Astrocyte of the hippocampus (primary cell): ENCODE data around the gene SETMAR.
A peak's percentile ranks its signal among the peaks of the same experiment; 100 is the strongest.
"Not testable (repeated sequence)": the region's sequence is repeated elsewhere in the genome, so short reads cannot be mapped to it uniquely, and the experiment has no call there.

Source experiments
- DNase-seq: peaks from one replicate; pipeline ENCODE4 v3.0.0; 2011; ENCODE audit warnings: low read depth, low spot score

SETMAR gene

DNA sequence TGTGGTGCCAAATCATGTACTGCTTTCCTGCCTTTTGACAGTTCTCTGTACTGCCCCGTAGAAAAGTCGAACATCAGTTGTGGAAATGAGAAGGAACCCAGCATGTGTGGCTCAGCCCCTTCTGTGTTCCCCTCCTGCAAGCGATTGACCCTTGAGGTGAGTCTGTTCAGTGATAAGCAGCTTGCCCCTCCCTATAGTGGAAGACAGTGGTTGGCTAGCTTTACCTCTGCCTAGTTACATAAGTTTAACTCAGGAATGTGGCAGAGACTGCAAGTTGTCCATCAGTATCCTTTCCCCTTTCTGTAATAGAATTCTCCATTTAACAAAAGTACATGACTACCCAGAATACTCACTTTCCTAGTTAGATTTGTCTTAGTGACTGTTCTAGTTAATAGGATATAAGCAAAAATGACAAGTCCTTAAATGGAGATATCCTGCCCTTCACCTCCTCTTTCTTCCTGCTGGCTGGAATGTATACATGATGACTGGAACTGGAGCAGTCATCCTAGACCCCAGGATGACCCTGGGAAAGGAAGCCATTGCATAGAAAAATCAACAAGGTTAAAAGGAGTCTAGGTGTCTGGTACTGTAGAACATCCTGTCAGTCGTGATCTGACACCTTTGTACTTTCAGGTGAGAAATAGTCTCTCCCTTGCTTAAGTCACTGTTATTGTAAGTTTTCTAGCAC, 10.6 kb downstream of the SETMAR start:
- DNase-seq: no peak

DNA sequence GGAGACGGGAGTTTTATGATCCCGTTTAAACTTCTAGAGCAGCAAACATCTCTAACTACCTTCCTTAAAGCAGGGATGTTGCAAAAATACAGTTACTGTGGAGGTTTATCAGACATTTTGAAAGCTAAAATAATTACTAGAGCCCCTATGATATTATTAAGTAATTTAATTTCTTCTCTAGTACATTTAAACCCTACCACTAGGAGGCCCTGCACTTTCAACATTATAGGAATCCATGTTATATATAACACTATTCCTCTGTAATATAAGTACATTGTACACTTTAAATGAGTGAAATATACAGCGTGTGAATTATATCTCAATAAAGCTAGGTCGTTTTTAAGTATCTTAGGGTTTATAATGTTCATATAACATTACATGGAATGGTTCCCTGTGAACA, 11.5 kb downstream of the SETMAR start:
- no peak for DNase-seq

DNA sequence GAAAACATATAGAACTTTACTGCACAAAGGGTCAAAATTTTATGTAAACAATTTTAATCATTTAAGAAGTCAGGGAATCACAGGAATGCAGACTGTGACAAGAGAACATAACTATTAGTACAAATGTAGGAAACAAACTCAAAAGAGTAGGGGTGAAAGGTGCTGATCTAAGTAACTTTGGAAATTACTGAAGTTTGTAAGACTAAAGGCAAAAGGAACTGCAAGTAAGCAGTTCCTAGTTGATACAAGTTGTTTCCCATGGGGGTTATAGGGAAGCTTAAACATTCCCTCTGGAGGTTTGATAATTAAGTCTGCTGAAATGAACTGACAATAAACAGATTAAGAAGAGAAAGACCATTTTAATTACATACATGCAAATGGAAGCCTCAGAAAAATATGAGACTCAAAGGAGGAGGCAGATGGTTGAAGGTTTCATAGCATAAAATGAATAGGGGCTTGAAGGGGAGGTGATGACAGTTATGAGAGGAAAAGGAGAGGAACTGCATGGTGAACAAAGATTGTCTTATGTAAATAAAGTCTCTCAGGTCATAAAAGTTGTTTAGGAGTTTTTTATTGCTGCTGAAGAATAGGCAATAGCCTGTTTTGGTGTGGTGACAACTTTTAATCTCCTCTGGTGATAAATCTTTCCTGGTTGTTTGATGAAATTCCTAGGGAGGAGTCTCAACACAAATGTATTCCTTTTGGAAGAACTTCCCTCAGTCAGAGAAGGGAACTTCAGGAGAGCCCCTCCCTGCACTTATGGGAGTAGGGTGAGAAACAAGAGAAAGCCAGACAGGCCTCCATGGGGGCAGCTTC, 17.1 kb downstream of the SETMAR start:
- no peak for DNase-seq

DNA sequence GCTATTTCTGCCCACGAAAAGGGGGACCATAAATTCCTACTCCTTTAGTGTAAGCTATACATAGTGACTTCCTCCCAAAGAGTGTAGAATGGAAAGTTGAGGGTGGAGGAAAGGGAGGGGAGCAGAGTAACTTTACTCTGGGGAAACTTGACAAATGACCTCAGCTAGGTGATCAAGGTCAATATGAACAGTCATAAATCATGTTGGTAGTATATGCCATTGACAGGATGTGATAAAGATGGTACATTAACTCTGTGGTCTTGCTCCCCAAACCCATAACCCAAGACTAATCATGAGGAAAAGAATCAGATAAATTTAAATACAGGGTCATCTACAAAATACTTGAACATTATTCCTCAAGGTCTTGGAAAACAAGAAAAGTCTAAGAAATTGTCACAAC, 18.6 kb downstream of the SETMAR start:
- DNase-seq: no peak

DNA sequence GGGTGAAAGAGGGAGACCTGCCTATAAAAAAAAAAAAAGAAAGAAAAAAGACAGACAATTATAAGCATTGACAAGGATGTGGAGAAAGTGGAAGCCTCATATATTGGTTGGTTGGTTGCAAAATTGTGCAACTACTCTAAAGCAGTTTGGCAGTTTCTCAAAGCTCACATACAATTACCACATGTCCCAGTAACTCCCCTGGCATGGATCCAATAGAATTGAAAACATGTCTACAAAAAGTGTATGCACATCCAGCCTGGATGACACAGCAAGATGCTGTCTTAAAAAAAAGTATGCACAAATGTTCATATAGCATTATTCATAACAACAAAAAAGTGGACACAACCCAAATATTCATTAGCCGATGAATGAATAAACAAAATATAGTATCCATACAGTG, 19.5 kb downstream of the SETMAR start:
- peak; percentile 24 for DNase-seq

DNA sequence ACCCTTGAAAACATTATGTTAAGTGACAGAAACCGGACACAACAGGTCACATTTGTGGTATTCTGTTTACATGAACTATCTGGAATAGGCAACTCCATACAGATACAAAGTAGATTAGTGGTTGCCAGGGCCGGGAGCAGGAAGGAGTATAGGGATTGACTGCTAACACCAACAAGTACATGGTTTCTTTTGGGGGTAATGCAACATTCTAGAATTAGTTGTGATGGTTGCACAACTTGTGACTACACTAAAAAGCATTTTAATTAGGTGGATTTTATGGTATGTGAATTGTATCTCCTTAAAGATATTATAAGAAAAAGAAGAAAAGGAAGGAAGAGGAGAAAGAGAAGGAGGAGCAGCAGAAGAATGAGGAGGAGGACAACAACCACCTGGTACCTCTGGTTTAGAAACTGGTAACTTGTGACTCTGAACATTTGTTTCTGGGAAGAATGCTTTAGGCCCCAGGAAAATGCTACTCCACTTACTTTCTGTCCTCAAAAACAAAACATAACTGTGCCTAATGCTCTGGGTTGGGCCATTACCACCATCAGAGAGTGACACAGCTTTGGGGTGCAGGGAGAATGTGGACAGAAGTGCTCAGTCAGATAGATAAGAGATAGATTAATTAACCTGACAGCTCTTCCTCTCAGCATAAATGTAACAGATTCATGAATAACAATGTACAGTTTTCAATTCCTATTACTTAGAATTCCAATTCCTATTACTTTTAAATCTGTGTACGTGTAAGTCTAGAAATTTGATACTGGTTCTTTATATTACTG, 20.3 kb downstream of the SETMAR start:
- DNase-seq: no peak

DNA sequence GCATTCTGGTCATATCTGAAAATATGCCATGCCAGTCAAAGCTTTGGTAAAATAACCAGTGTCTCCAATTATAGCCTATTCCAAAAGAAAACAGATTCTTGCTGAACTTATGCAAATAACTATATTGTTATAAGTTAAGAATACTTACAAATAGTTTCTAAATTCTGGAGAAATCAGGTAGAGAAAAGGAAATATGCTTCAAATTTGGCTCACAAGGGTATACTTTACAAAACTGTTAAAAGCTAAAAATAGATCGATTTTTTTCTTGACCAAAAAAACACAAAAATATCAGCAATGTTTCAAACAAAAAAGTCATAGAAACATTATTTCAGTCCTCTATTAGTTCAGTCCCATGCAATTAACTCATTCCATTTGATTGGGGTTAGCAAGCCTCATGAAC, 23.7 kb downstream of the SETMAR start:
- no peak for DNase-seq

DNA sequence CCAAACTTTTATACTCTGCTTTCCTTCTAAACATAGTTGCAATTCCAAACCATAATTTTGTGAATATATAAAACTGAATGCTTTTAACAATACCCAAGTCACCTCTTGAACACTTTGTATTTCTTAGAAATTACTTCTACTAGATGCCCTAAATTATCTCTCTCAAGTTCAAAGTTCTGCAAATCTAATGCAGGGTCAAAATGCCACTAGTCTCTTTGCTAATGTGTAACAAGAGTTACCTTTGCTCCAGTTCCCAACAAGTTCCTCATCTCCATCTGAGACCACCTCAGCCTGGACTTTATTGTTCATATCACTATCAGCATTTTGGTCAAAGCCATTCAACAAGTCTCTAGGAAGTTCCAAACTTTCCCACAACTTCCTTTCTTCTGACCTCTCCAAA, 26.6 kb downstream of the SETMAR start:
- DNase-seq: not testable (repeated sequence)

DNA sequence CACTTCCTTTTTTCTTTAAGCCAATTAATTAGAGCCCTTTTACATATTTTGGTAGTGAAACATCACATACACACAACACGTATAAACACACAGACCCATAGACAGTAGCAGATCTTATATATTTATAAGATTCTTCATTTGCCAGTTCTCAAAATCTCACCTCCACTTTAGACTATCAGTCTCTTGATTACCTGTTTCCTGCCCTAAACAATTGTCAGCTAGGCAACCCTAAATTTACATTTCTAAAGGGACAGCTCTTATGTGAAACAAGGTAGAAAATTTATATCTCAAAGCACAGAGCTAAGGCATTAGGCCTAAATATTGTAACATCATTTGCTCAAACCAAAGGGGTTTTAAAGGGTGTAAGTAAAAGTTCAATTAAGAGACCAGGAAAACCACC, 28.9 kb downstream of the SETMAR start:
- no peak for DNase-seq

DNA sequence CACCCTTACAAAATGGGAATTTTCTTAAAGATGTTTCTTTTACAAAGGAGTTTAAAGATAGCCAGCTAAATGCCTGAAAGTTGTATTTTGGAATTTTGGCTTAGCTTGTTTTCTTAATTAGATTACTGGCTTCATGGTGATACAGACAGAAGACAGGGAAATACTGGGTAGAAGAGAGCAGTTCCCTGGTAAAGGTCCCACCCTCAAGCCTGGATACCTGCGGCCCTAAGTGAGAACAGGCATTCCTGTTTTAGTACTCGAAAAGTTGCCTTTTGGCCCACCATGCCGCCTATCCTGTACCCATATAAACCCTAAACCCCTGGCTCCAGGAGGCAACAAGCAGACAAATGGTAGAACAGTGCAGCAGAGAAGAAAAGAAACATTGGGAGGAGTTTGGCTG, 29.4 kb downstream of the SETMAR start:
- DNase-seq: no peak

DNA sequence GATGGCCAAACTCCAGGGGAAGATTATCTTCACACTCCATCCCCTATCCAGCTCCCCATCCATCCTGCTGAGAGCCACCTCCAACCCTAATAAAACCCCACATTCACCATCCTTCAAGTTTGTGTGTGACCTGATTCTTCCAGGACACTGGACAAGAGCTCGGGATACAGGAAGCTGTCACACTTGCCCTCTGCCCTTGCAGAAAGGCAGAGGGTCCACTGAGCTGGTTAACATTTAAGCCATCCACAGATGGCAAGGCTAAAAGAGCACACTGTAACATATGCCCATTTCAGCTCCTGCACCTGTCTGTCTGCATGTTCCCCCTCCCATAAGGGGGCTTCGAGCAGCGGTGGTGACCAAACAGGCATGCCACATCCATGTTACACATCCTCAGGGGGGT, 29.8 kb downstream of the SETMAR start:
- no peak for DNase-seq

DNA sequence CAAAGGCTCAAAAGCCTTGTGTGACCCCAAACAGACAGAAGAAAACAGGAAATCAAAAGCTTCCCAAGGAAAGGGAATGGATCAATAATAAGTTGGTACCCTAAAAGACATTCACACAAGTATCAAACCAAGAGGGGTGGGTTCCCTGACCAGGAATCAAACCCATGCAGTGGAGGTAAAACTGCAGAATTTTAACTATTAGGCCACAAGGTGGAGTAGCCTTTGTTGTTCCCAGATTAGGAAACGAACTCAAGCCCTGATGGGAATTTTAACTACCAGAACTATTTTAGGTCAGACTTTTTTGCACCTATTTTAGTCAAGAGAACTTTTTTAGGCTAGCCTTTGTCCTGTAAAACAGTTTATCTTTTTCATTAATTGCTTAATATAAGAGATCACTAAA, 31.4 kb downstream of the SETMAR start:
- DNase-seq: no peak

DNA sequence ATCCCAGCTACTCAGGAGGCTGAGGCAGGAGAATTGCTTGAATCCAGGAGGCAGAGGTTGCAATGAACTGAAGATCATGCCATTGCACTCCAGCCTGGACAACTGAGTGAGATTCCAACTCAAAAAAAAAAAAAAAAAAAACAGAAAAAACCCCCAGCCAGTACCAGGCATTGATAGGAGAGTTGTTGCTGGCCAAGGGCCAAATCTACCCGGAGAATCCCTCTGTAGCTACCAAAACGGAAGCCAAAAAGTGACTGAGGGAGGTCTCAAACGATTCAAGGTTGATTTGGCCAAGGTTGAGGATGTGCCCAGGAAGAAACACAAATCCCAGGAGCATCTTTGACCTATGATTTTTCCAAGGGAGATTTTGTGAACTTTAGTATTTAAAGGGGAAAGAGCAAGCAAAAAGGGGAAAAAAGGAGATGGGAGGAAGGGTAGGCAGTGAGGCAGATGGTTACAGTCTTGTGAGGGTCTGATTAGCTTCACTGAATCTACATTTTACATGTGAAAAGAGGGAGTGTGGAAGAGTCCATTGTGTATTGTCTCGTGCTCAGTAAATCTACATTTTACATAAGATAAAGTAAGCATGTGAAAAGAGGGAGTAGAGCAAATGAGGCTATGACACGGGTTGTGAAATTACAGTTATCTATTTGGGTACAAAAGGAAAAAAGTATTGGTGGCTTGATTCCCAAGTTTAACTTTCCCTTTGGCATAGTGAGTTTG, 32.8 kb downstream of the SETMAR start:
- no peak for DNase-seq

DNA sequence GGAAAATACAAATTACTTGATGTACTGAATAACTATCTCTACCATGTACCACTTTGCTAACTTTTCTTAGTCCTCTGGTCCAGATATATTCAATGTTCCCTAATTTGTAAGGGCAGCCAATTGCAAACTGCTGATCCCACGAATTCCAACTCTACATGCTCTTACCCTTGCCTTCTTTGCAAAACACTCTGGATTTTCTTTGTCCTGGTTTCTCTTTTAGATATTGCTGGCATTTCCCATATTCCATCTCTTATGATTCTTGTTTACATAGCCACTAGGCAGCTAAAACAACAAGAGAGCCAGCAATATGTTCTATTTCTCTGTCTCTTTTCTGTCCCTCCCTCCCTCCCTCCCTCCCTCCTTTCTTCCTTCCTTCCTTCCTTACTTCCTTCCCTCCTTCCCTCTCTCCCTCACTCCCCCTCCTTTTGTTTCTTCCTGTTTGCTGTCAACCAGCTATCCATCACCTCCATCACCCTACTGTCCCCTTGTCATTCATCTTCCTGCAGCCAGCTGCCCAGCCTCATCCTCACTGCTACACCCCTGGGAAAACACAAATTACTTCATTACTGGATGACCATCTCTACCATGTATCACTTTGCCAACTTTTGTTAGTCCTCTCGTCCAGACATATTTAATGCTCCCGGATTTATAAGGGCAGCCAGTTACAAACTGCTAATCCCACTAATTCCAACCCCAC, 33.8 kb downstream of the SETMAR start:
- no peak for DNase-seq

DNA sequence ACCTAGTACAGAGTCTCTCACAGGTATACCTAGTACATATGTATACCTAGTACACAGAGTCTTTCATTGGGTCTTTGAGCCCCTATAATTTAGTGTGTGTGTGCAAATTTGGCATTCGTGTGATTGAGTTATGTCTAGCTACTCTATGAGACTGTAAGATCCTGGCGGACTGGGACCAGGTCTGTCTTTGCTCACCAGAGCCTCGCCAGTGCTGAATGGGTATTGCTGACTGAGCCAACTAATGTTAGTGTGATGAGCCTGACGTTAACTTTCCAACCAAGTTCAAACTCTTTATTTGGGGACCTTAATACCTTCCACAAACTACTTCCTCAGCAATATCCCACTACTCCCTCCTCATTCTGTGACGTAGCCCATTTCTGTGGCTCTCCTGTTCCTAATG, 35.6 kb downstream of the SETMAR start:
- DNase-seq: no peak

DNA sequence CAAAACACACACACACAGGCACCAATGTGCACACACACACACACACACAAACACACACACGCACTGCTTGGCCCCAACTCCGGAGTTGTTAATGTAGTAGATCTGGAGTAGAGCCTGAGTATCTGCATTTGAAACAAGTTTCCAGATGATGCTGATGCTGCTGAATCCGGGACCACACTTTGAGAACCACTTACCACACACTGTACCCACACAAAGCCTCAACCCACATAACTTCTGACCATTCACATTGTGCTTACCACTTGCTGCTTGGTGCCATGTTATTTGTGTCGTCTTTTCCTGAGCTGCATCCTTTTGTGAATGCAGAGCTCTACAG, 36.9 kb downstream of the SETMAR start:
- DNase-seq: no peak

DNA sequence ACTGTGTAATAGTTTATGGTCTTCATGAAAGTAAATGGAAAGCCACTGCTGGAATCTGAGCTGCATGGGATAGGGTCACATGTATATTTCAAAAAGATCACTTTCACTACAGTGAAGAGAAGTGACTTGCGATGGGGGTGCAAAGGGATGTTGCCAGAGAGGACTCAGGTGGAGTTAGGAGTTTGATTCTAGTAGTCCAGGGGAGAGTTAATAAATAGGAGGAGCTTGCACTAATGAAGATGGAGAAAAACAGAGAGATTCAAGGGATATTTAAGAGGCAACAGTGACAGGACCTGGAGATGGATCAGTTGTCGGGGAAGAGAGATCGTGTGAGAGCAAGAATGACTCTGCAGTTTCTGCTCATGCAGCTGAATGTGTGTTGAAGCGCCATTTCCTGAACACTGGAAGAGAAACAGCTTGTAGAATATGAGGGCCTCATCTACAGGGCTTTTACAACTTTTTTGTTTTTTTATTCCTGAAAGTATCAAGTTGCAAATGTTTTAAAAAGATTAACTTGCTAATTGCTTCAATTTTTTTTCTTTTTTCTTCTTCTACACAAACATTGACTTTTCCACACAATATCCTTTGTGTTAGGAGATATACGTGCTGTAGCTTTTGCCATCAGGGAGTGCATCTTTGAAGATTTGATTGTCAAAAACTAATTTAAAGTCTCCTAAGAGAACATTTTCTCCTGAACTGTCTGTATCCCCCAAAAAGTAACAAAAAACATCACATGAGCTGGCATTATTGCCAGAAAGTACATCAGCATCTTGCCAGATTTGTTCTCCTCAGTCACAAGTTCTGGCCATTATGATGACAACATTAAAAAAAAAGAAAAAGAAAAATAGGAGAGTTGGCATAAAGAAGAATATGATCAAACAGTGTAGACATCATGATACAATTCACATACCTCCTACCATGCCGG, 37.5 kb downstream of the SETMAR start:
- no peak for DNase-seq

DNA sequence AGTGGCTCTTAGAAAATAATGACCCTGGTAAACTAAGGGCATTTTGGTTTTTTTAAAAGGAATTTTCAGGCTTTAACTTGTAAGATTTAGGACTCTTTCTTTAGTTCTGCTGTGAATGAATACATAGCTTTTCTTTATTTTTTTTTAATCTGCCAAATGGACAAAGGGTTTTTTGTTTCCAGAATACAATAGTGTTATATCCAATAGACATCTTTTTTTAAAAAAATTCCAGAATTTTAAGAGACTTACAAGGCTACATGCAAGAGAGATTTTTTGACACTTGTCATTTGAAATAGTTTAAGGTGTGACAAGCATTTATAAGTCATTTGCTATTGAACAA, 38.1 kb downstream of the SETMAR start:
- DNase-seq: no peak

DNA sequence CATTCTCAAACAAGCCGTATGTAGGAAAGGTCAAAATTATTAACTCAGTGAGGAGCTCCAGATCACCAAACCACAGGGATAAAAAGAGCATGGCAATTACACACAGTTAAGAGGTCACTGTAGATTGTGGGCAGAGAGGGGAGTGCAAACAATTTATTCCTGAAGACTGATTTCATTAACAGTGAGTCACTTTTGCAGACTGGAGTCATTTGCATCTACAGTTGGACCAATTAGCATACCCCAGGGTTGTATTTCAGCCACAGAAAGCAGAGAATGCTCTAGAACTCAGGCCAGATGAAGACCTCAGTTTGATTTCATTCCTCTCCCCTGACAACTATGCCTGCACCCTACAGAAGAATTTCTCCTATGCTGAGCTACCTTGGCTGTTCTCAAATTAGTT, 40.1 kb downstream of the SETMAR start:
- DNase-seq: peak; percentile 91

DNA sequence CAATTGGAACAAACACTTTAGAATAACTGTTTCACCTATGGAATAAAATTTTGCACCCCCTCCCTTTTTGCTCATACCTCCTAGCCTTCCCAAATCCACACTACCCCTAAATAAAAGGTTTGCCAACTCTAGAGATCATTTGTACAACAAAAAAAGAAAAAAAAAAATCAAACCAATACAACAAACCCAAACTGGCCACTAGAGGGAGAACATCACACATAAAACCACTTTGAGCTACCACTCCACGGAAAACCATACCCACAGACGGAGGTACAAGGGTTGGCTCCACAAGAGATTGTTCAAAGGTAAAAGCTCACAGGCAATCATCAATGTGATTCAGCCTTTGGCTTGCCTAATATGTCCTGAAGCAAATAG, 47.6 kb downstream of the SETMAR start:
- peak; percentile 75 for DNase-seq
